Measurements from ENCODE around the gene TSFM.
"Not testable (repeated sequence)": the region's sequence is repeated elsewhere in the genome, so short reads cannot be mapped to it uniquely, and the experiment has no call there.

The TSFM gene

DNA sequence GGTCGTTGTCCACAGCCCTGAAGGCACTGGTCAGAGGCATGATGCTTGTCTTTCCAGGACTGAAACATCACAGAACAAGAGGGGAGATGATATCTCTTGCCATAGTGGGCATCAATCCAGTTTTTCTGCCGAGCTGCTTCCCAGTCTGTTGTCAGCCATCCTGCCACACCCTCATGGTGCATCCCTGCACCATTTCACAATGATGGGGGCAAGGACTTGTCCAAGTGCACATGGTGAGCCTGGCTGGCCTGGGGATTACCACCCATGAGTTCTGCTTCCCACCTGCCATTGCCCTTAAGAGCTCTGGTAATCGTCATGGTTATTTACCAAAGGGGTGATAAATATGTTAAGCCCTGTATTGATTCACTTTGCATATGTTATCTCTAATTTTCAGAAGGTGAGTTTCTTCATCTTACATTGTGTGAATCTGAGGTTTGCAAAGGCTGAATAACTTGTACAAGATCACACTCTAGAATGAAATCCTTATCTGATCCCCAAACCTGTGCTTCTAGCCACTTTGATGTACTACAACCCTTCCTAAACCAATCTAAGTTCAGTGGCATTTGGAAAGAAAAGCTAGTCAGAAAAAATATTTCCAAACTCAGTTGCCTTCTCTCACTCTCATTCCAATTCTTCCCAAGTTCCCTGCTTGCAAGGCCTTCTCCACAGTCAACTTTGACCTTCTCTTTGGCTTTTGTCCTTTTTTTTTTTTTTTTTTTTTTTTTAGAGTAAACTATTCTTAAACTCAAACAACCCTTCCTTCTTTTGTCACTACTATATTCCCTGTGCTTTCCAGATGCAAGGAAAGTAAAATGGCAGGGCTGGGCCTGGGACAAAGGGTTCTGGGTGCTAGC lies 33.6 kb downstream of the TSFM start:
- DNase-seq = no peak

DNA sequence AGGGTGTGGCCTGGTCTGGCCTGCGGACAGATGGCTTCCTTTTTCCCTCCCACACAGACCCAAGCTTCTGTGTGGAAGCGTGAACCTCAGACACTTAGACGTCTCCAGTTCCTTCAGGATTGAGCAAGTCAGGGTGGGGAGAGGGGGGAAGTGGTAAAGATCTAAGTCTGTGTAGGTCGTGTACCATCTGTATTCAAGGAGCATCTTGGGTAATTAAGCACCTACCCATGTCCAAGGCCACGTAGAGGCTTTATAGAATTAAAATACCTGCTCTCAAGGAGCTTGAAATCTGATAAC lies 34.2 kb downstream of the TSFM start:
- DNase-seq = no peak

DNA sequence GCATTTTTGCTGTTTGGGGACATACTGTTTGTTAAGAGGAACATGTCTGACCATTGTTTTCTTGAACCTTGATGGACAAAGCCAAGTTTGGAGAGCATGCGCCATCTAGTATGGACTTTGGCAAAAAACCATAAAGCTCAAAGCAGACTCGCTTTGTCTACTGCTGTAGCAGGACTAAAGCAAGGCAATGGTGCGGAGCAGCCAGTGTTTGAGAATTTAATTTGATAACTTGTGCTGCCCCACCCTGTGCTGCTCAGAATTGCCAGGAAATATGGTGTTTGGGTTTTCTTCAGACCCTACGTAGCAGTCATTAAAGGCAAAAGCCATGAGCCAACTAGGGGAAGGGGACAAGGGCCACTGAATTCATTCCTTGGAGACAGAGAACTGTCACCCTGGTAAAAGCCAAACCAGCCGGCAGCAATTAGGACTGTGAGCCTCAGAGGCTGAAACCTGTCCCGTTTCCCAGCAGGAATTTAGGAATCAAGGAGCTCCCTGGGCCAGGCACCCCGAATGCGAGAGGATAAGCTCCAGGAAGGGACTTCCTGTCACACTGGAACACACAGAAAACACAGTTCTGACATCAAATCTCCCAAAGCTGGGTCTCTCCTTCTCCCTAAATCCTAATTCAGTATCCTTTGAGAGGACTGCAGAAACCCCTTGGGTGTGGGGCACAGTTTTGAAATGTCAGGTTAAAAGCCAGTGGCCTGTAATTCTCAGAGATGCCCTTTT lies 34.8 kb downstream of the TSFM start:
- no peak for DNase-seq

DNA sequence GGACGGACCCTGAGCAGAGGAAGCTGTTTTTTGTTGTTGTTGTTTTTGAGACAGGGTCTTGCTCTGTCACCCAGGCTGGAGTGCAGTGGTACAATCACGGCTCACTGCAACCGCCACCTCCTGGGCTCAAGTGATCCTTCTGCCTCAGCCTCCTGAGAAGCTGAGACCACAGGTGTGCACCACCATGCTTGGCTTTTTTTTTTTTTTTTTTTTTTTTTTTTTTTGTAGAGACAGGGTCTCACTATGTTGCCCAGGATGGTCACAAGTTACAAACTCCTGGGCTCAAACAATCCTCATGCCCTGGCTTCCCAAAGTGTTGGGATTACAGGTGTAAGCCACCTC lies 35.4 kb downstream of the TSFM start:
- DNase-seq = not testable (repeated sequence)

DNA sequence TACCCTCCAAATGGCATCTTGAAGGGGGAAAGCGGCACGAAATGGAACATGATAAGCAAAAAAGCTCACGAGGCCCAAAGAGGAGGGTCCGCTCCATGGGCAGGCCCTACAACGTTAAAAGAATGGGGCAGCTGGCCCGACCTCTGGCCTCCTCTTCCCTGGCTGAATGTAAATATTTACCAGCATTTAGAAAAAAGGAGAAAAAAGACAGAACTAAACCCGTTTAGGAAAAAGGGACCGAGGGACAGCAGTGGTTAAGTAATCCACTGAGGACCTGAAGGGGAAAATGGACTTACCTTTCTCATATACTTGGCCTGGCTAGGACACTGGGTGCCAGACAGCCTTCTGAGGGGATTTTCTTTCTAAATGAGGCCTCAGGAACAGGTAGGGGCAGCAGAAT lies 37.5 kb downstream of the TSFM start:
- DNase-seq = not testable (repeated sequence)

DNA sequence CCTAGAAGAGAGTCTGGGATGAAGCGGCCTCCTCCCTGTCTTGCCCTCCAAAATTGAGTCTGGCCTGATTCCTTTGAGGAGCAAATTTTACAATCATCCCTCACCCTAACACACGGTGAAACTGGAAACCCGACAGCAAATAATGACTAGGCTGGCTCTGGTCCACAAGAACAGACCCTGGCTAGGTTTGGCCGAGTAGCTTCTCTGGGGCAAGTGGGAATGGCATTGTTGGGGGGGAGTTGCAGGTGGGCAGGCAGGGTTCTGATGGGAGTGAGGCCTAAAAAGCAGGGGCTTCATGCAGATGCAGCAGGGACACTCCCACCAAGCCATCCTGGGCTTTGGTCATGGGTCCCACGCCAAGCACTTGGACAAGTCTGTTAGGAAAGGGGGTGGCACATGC lies 38.4 kb downstream of the TSFM start:
- DNase-seq = not testable (repeated sequence)

DNA sequence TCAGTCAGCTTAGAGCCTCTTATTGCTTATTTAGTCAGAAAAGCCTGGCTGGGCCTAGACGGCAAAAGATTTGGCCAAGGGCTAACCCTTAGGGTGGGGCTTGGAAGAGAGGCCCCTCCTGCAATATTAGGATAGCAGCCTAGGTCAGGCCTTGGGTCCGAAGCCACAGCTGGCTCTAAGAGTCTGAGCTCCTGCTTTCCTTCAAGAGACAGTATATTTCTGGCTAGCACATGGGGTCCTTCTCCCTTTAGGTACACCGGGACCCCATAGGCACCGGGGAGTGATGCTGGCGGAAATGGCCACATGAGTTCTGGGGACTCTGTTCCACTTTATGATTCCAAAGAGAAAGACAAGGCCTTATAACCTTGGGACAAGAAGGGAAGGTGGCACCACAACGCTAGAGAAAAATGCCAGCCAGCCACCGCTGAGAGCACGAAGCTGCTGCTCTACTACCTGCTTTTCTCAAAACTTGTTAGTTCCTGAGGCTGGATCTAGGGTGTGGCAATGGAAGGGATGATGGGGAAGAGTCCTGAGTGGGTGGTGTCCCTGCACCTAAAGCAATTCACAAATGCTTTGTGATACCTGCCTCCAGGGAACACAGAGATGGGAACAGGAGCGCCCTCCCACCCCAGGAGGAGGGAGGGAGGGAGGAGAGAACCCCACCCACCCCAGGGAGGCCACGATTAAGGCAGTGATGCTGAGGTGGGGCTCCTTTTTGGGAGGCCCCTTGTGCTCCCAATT lies 39.1 kb downstream of the TSFM start:
- no peak for DNase-seq

DNA sequence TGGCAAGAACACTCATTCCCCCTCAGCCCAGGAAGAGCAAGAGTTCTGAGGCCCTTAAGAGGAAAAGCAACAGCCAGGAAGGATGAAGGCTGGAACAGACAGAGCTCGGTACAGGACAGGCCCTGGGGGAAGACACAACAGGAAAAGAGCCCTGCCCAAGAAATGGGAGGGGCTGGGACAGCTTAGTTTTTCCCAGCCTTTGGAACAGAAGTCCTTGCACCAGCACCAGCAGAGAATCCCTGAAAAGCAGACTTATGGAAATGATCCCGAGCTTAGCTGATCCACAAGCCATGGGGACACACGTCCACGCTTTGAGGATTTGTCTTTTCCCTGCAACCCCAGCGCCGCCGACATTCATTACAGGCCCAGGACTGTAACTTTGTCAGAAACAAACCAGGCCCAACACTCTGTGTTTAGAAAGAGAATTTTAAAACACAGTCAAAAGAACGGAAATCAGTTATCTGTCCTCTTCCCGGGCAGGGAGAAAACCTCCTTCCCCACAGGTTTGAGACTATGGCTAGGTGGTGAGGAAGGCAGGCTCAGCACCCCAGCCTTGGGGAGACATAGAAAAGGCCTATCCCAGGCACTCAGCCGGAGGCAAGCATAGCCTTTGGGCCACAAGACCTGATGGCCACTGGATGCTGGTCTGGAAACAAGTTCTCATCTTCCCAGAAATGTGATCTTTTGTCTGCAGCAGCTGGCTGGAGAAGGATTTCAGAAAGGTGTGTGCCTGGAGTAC lies 40.0 kb downstream of the TSFM start:
- DNase-seq = no peak

DNA sequence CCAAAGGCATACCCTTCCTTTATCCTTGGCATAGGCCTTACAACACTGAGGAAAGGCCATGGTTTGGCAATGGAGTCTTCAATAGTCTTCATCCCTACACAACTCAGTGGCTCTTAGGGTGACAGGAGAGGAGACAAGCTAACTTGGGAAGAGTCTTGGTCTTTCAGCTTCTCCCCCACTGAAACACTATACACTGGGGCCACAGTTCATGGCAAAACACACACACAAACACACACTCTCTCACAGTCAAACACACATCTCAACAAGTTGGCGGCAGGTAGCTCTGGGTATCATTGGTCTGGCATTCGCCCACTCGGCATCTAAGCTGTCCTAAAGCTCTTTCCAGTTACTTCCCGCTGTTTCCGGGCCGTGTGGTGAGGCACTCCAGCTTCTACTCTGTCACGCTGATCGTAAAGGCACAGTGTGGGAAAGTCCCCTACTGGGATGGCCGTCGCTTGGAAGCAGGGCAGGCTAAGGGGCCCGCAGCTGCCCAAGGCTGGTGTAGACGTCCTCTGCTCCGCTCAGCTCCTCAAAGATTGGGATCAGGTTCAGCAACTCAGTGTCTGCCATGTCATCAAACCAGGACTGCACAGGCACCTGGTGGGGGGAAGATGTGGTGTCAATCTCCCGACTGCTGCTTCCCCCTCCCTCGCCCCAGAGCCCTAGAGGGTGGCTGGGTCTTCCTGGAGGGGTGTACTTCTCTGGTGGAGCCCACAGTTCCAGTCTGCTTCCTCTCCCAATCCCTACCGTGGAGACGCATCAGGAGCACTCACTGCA lies 40.7 kb downstream of the TSFM start:
- no peak for DNase-seq

DNA sequence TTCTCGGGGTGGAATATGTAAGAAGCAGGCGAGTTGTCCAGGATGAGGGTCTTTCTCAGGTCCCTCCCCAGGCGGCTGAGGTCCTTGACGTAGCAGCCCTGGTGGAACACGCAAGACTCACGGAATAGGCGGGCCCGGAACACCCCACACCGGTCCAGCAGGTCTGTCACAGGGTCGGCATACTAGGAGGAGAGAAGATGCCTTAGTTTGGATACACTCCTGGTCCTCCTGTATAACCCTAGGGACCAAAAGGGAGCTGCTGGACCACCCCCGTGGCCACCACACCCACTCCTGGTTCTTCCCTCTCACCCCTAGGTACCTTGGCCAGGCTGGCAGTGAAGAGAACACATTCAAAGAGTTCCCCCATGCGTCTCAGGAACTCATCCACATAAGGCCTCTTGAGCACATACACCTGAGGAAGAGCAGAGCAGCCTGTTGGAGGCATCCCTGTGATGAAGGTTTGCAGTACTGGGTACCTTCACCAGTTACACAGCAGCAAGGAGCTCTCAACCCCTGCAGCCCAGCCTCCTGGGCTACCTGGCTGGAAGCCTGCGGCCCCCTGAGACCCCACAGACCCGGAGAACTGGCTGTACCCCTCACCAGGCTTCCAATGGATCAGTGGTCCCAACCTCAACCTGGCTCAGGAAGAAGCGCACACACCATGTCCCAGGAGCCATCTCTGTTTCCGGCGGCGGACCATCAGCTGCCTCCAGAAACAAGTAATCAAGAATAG lies 41.5 kb downstream of the TSFM start:
- DNase-seq = no peak

DNA sequence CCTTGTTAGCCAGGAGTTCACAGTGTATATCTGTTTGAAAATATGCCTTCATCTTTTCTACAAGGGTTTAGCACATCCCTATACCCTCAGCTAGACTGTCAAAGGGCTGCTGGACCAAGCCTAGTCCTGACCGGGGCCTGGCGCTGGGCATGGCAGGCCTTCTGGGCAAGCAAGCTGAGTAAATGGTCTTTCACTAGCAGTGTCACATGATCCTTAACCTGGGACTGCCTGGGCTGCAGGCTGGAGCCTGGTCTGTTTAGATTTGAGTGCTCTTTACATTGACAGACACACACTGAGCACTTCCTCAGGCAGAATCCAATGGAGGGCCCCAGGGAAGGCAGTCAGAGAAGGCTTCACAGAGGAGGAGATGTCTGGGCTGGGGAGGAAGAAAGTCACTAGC lies 42.9 kb downstream of the TSFM start:
- DNase-seq = no peak

DNA sequence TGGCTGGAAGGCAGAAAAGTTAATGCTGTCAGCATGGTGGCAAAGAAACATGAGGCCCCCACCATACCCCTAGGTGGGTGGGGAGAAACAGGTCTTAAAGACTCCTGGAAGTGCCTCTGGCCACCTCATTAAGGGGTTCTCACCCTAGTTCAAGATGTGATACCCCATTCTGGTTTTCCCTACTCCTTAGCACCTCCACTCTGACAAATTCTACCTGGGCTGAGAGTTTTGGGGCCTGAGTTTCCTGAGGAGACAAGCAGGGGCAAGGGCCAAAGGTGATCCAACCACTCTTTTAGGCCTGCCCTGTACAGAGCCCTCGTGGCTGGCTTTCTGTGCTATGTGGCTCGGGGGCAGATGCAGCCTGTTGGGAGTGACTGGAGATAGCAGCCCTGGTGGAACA lies 43.8 kb downstream of the TSFM start:
- DNase-seq = no peak

DNA sequence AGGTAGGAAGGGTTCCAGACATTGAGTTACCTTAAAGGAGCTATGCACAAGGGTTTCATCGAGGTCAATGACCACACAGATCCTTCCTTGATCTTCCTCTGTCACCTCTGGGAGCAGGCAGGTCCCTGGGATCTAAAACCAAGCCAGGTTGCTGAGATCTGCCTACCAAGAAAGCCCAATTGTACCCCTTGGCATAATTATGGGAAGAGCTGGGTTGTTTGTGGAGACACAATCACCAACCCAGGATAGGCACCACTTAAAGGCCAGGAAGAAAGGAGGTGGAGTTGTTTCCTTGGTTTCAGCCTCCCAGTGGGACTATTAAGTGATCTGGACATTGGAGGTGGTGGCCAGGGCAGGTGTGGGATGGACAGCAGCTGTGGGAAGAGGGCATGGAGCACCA lies 44.4 kb downstream of the TSFM start:
- DNase-seq = no peak

DNA sequence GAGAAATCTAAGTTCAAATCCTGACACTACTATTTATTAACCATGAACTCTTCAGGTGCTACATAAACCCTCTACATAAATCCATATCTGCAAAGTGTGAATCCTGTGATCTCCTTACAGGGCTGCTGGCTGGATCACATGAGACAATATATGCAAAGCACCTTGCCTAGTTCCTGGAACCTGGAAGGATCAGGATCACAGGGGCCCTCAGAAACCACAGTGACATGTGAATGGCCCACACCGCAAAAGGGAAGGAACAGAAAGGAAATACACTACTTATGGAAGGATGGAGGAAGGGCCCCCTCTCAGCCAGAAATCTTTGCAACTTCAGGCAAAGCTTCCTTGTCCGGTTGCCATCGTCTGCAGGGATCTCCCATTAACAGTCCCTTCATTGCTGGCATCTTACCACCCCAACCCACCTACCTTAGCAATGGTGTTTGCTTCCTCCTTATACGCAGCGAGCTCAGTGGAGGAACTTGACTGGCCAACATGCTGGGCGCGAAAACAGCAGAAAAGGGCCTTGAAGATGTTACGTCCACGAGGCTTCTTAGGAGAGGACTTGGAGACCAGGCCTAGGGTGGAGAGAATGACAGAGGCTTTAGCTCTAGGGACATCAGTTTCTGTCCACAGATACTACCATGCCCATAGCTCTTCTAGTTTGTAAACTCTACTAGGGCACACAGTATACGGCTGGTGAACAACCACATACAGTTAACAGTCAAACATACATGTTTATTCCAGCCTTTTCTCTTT lies 46.6 kb downstream of the TSFM start:
- no peak for DNase-seq

DNA sequence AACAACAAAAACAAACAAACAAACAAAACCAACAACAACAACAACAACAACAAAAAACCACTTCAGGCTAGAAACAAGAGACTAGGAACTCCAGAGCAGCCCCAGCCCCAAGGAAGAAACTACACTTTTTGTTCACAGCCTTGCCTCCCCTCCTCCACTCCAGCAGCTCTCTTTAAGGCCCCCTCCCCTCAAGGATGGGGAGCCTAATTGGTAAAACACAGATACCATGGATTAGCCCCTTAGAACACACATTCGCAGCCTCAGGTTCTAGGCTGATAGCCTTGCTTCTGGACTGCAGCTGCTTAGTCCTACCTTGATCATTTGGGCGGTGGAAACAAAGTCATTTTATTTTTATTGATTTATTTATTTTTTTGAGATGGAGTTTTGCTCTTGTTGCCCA lies 47.8 kb downstream of the TSFM start:
- DNase-seq = no peak

DNA sequence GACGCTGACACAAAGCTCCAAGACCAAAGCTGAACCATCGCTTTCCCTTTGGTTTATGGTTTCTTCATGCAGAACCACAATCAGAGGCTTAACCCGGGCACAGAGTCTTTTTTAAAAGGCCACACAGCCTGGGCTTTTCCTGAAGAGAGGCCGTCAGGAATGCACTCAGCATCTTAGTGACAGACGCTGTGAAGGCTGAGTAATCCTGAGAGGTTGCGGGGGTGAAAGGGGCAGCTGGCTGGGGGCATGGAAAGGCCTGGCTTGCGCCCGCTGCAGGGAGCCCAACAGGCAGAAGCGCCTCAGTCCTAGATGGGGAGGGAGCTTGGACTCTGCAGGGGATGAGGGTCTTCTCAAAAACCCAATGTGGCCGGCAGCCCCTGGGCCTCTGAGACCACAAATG lies 50.4 kb downstream of the TSFM start:
- DNase-seq = peak; percentile 76

DNA sequence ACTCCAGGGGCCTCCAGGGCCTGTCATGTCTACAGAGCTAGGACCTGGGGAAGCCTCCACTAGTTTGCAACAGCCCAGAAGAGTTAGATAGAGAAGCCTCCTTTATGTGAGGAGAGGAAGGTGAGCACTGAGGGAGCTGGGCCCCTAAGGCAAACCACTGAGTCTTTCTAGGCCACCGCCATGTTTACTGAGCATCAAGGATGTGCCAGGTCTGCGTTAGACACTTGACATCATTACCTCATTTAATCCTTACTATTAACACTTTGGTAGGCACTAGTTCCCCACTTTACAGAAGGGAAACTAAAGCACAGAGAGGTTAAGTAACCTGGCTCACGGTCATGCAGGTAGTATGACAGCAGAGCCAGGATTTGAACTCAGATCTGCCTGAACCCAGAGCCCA lies 51.1 kb downstream of the TSFM start:
- no peak for DNase-seq

DNA sequence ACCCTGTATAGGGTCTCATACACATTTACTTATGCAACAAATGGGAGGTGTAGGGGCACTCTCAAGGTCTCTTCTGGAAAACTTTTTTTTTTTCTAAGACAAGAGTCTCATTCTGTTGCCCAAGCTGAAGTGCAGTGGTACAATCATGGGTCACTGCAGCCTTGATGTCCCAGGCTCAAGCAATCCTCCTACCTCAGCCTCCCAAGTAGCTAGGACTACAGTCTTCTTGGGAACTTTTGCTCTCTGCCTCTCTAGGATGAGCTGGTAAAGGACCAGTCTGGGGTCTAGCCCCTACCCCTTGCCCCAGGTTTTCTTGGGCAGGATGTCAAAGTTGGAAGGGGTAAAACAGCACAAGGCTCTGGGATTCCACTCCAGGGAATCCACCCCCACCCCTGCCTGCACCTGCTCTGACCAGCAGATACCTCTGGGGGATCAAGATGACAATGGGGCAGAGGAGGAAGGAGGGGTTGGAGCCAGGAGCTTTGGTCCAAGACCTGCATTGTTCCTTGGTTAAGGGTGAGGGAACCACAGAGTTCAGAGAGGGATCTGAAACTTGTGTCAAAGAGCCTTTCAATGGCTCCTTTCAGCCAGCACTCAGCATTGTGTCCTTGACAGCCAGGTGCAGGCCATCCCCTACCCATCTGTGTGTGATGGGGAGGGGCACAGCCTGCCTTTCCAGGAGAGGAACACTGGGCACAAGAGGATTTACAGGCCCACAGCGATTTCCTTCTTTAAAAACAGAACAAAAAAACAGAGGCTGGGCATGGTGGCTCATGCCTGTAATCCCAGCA lies 51.7 kb downstream of the TSFM start:
- DNase-seq = no peak

DNA sequence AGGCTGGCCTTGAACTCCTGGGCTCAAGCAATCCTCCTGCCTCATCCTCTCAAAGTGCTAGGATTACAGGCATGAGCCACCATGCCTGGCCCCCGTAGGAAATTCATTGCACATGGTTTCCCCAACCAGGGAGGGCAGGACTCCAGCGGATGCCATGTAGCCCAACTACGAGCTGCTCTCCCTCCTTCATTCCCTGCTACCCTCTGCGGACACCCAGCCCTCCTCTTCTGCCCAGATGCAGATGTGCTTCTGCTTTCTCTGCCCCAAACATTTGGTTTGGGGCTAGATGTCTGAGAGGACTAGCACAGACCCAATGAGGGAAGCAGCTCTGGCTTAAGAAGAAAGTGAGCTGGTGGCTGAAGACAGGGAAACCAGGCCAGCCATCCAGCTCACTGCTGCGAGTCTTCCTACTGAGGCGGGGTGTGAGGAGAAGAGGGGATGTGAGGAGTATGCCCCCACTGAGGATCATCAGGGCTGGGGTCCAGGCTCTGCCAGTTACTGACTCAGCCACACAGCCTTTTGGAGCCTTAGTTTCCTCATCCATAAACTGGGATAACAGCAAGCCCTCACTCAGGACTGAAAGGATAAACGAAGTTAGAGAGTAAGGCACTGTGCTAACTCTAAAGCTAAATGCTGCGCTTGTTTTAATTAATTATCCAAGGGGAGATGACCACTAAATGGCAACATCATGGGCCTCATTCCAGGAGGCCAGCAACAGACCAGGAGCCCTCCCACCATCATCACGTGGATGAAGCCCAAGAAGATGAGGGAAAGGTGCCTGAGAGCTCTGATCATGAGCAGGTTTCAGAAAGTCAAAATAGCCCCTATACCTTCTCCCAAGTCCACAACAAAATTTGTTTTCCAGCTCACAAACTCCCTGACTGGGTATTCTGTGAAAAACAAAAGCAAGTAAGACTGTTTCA lies 53.0 kb downstream of the TSFM start:
- DNase-seq = no peak

Data from islet precursor cell (in vitro differentiated cells).